ENCODE data around the gene SRGAP3.
"Not testable (repeated sequence)": the region's sequence is repeated elsewhere in the genome, so short reads cannot be mapped to it uniquely, and the experiment has no call there.

Gene SRGAP3

GRCh38 chr3:9291821-9292410 lies 42.5 kb upstream of the SRGAP3 start:
- in situ Hi-C loops (cut with MboI; ENCODE audit: low sequenced_read_pairs, unreplicated experiment), result no loop called here
- no peak for TF ChIP-seq CTCF (IDR thresholded peaks at IDR 0.05; ENCODE audit: borderline replicate concordance, control extremely low read depth, extremely low read depth, insufficient read depth, missing control alignments)
- DNase-seq (ENCODE audit: low spot score), result no peak

- in situ Hi-C loops (cut with MboI; ENCODE audit: low sequenced_read_pairs, unreplicated experiment), result no loop called here
- DNase-seq (ENCODE audit: low spot score), result no peak
- TF ChIP-seq CTCF (IDR thresholded peaks at IDR 0.05; ENCODE audit: borderline replicate concordance, control extremely low read depth, extremely low read depth, insufficient read depth, missing control alignments), result no peak
Observed at GRCh38 chr3:9290566-9290965, 41.1 kb upstream of the SRGAP3 start.

GRCh38 chr3:9281533-9281932 lies 32.1 kb upstream of the SRGAP3 start:
- DNase-seq (ENCODE audit: low spot score); in situ Hi-C loops (cut with MboI; ENCODE audit: low sequenced_read_pairs, unreplicated experiment): not testable (repeated sequence)

GRCh38 chr3:9280451-9281219 lies 31.2 kb upstream of the SRGAP3 start:
- no peak for TF ChIP-seq CTCF (IDR thresholded peaks at IDR 0.05; ENCODE audit: borderline replicate concordance, control extremely low read depth, extremely low read depth, insufficient read depth, missing control alignments)
- DNase-seq (ENCODE audit: low spot score), result no peak
- in situ Hi-C loops (cut with MboI; ENCODE audit: low sequenced_read_pairs, unreplicated experiment), result no loop called here

- in situ Hi-C loops (cut with MboI; ENCODE audit: low sequenced_read_pairs, unreplicated experiment), result no loop called here
- no peak for TF ChIP-seq CTCF (IDR thresholded peaks at IDR 0.05; ENCODE audit: borderline replicate concordance, control extremely low read depth, extremely low read depth, insufficient read depth, missing control alignments)
- no peak for DNase-seq (ENCODE audit: low spot score)
Observed at GRCh38 chr3:9279966-9280365, 30.5 kb upstream of the SRGAP3 start.

GRCh38 chr3:9278498-9278897 lies 29.1 kb upstream of the SRGAP3 start:
- in situ Hi-C loops (cut with MboI; ENCODE audit: low sequenced_read_pairs, unreplicated experiment), result no loop called here
- TF ChIP-seq CTCF (IDR thresholded peaks at IDR 0.05; ENCODE audit: borderline replicate concordance, control extremely low read depth, extremely low read depth, insufficient read depth, missing control alignments), result no peak
- no peak for DNase-seq (ENCODE audit: low spot score)

- TF ChIP-seq CTCF (IDR thresholded peaks at IDR 0.05; ENCODE audit: borderline replicate concordance, control extremely low read depth, extremely low read depth, insufficient read depth, missing control alignments), result no peak
- no peak for DNase-seq (ENCODE audit: low spot score)
- in situ Hi-C loops (cut with MboI; ENCODE audit: low sequenced_read_pairs, unreplicated experiment), result no loop called here
Observed at GRCh38 chr3:9278085-9278484, 28.6 kb upstream of the SRGAP3 start.

Data from GM13976 (cell line).